Panc1 (cell line): Measurements from ENCODE around the gene WDR74. TPM values are rescaled to one million over a fixed set of nuclear protein-coding genes. Genes with fewer than 3 reads are reported as not detected.
A peak's percentile ranks its signal among the peaks of the same experiment; 100 is the strongest.

Experiments used
- ATAC-seq: fragments of 200-7000 bp; cut with Tn5 transposase; 2 replicates; pipeline ENCODE4 v1.9.1; 2020; ENCODE audit warnings: mild to moderate bottlenecking, moderate library complexity
- Bru-seq: library from RNA; stranded (reverse); fragments of 400-500 nt; gene quantifications from one replicate; lab custom pipeline; 2021; lab: Mats Ljungman, UMichigan
- BruChase-seq, 2 experiments: library from RNA; stranded (reverse); fragments of 400-500 nt; gene quantifications; one replicate each; lab custom pipeline; 2021; lab: Mats Ljungman, UMichigan
- BruUV-seq: library from RNA; stranded (reverse); fragments of 400-500 nt; replicated peaks from 2 replicates; lab custom pipeline; 2021; lab: Mats Ljungman, UMichigan
- CTCF ChIA-PET: fragments of 300-600 bp; sonication (Branson Sonifier 250); formaldehyde crosslinking; loops from one replicate; lab custom pipeline; 2022; ENCODE audit warnings: antibody characterized with exemption; lab: Charles Lee
- POLR2A ChIA-PET: fragments of 300-600 bp; sonication (Branson Sonifier 250); formaldehyde crosslinking; loops from one replicate; lab custom pipeline; 2022; ENCODE audit warnings: antibody characterized with exemption; lab: Charles Lee
- DNase-seq: peaks from one replicate; pipeline ENCODE4 v3.0.0-alpha.2; 2010; ENCODE audit warnings: low read depth, low spot score
- H3K27ac ChIP-seq: 2 replicates; pipeline ENCODE4 v1.5.1; 2011; ENCODE audit warnings: mild to moderate bottlenecking, low read length, inconsistent platforms
- H3K27me3 ChIP-seq: fragments of 200-500 bp; sonication (Bioruptor generic); 2 replicates; pipeline ENCODE4 v1.6.0; 2014; ENCODE audit warnings: low read length, inconsistent platforms; ENCODE audit not compliant: control insufficient read depth, insufficient read depth
- H3K36me3 ChIP-seq: fragments of 200-500 bp; sonication (Bioruptor generic); 2 replicates; pipeline ENCODE4 v1.5.1; 2014; ENCODE audit warnings: inconsistent platforms, mild to moderate bottlenecking, low read length, moderate library complexity; ENCODE audit not compliant: control insufficient read depth, insufficient read depth
- H3K4me1 ChIP-seq: 2 replicates; pipeline ENCODE4 v1.5.1; 2011; ENCODE audit warnings: inconsistent platforms, mild to moderate bottlenecking, low read length, moderate library complexity; ENCODE audit not compliant: control insufficient read depth, insufficient read depth
- H3K4me3 ChIP-seq, 2 experiments: 2 replicates each; pipeline ENCODE4 v1.5.1; 2011 to 2012; ENCODE audit warnings: low read depth in 2 of 2, low read length in 2 of 2, mild to moderate bottlenecking in 2 of 2, inconsistent platforms in 1 of 2, moderate library complexity in 1 of 2
- H3K9me3 ChIP-seq: fragments of 200-500 bp; sonication (Bioruptor generic); 2 replicates; pipeline ENCODE4 v1.5.1; 2014; ENCODE audit warnings: low read depth, mild to moderate bottlenecking, inconsistent platforms, low read length, moderate library complexity; ENCODE audit not compliant: control insufficient read depth, insufficient read depth
- POLR2AphosphoS5 ChIP-seq: IDR thresholded peaks from 2 replicates; pipeline ENCODE4 v1.6.1; 2012; ENCODE audit warnings: mild to moderate bottlenecking, low read depth, low read length, moderate library complexity
- SIN3A ChIP-seq: IDR thresholded peaks from 2 replicates; pipeline ENCODE4 v1.6.1; 2012; ENCODE audit warnings: low read depth, mild to moderate bottlenecking, low read length, moderate library complexity, borderline replicate concordance; ENCODE audit not compliant: insufficient read depth
- TCF7L2 ChIP-seq: IDR thresholded peaks from 2 replicates; pipeline ENCODE4 v1.6.1; 2011; ENCODE audit warnings: mild to moderate bottlenecking, low read depth, low read length, inconsistent platforms
- in situ Hi-C: cut with HindIII; loops from 2 replicates; pipeline ENCODE4 v1.10.0; 2016; ENCODE audit warnings: low sequenced_read_pairs, low pct_unique_long_range_greater_than_20kb
- intact Hi-C: fragments of 100-400 bp; cut with micrococcal nuclease; formaldehyde crosslinking; loops from one replicate; pipeline ENCODE4 v1.10.0; 2022; ENCODE audit not compliant: unreplicated experiment
- long read RNA-seq: library from polyadenylated mRNA; unstranded; transcript quantifications from one replicate; pipeline ENCODE4 v2.0.0, GENCODE V29; 2021; ENCODE audit not compliant: unreplicated experiment
- polyA plus RNA-seq: library from polyadenylated mRNA; unstranded; fragments of >200 nt; gene quantifications from one replicate; pipeline ENCODE4 v1.2.1, GENCODE V29; 2012; ENCODE audit warnings: missing spikeins; ENCODE audit not compliant: insufficient read length
- total RNA-seq: library from RNA; stranded (reverse); gene quantifications from one replicate; pipeline ENCODE4 v1.2.1, GENCODE V29; 2021; ENCODE audit not compliant: unreplicated experiment
- TF ChIP-seq, protein P1 (sequence below): fragments of 450-650 bp; IDR thresholded peaks from 2 replicates; pipeline ENCODE4 v1.5.1; 2017; ENCODE audit warnings: mild to moderate bottlenecking
- TF ChIP-seq, protein P2 (sequence below), 2 experiments: IDR thresholded peaks; 2 replicates each; pipeline ENCODE4 v1.6.1; 2011 to 2012; ENCODE audit warnings: low read depth in 2 of 2, control low read depth in 1 of 2, low read length in 1 of 2, mild to moderate bottlenecking in 1 of 2, moderate library complexity in 1 of 2; ENCODE audit not compliant: insufficient read depth in 1 of 2

WDR74 gene
- total RNA-seq (62.9 TPM), Bru-seq, nascent RNA (percentile 88 among the genes with signal in this experiment), BruChase-seq, experiment 1, labeled RNA remaining after a 2-hour chase (percentile 74 among the genes with signal in this experiment), BruChase-seq, experiment 2, labeled RNA remaining after a 6-hour chase (percentile 76 among the genes with signal in this experiment)
- 70.2 TPM for polyA plus RNA-seq
- long read RNA-seq, transcript WDR74-201 (11 exons, 1,289 nt) = major isoform, 41 of 61 reads
- long read RNA-seq, partial matches to known transcripts = 5 of 61 reads
- long read RNA-seq, other reads (novel, unspliced or antisense) = 10 of 61 reads

DNA sequence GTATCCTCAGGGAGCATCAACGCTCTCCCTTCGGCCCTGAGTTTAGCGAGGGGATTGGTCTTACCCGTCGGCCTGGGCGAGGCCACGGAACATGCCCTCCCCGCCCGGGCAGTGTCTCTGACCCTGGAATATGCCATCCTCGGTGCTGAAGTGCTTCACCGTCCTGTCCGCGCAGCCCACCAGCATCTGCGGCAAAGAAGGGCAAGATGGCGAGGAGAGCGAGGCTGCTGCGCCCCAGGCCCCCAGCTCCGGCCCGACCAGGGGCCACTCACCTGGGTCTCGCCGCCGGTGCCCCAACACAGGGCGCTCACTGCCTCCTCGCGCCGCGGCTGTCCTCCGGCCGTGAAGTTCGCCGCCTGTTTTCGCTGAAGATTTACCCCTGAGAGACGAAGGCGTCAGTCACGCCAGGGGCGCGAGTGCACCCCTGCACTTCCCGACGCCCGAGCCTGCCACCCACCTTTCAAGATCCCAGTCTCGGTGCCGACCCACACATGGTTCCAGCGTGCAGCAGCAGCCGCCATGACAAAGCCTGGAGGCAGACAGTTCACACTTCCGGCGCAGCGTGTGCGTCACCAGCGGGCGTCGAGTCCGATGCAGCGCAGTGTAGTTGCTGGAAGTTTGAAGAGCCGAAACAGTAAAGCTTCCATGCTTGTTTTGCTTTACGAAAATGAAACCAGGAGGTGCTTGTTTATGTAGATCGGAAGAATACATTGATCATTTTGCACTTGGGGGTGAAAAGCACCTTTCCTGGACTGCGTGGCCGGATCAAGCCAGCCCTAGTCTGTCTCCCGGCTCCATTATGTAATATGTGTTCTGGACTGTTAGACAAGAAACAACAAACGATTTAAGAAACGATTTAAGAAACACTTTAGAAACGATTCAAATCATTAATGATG lies at the start of gene WDR74:
TSS of gene WDR74 (minus strand) at position 541 of the 896 bp plus-strand sequence. CDS start at position 521, 20 bp downstream.
- Histone ChIP-seq H3K27me3 (no peaks in the 10 kb centered on the region), H3K27ac (peak within 1 kb of the TSS; percentile 94), H3K4me1 (peaks cover 12% of the 10 kb centered on the region), H3K4me3 (peak within 1 kb of the TSS; percentile 83 to 98), H3K9me3 (no peaks in the 10 kb centered on the region), H3K36me3 (peaks cover 5% of the 10 kb centered on the region; the same call in 1 of the 2 replicates)
- intact Hi-C loops = no loop called here
- ChIA-PET CTCF (no interaction called here), POLR2A (interaction anchor here (0.5 to 2.3 kb wide), 6 partner anchors 7 to 89 kb away, joined by 3 to 19 read pairs (median 7); partner anchors contain the start of genes STX5 and TEX54)
- DNase-seq (peak; percentile 72), ATAC-seq (peak; percentile 65)
- no TSS peak for BruUV-seq
- TF ChIP-seq, protein P1, sequence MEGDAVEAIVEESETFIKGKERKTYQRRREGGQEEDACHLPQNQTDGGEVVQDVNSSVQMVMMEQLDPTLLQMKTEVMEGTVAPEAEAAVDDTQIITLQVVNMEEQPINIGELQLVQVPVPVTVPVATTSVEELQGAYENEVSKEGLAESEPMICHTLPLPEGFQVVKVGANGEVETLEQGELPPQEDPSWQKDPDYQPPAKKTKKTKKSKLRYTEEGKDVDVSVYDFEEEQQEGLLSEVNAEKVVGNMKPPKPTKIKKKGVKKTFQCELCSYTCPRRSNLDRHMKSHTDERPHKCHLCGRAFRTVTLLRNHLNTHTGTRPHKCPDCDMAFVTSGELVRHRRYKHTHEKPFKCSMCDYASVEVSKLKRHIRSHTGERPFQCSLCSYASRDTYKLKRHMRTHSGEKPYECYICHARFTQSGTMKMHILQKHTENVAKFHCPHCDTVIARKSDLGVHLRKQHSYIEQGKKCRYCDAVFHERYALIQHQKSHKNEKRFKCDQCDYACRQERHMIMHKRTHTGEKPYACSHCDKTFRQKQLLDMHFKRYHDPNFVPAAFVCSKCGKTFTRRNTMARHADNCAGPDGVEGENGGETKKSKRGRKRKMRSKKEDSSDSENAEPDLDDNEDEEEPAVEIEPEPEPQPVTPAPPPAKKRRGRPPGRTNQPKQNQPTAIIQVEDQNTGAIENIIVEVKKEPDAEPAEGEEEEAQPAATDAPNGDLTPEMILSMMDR = no peak
- TF ChIP-seq SIN3A = peak; percentile 84; the same call in 1 of the 2 replicates
- TF ChIP-seq POLR2AphosphoS5 = peak; percentile 94
- TF ChIP-seq, protein P2, sequence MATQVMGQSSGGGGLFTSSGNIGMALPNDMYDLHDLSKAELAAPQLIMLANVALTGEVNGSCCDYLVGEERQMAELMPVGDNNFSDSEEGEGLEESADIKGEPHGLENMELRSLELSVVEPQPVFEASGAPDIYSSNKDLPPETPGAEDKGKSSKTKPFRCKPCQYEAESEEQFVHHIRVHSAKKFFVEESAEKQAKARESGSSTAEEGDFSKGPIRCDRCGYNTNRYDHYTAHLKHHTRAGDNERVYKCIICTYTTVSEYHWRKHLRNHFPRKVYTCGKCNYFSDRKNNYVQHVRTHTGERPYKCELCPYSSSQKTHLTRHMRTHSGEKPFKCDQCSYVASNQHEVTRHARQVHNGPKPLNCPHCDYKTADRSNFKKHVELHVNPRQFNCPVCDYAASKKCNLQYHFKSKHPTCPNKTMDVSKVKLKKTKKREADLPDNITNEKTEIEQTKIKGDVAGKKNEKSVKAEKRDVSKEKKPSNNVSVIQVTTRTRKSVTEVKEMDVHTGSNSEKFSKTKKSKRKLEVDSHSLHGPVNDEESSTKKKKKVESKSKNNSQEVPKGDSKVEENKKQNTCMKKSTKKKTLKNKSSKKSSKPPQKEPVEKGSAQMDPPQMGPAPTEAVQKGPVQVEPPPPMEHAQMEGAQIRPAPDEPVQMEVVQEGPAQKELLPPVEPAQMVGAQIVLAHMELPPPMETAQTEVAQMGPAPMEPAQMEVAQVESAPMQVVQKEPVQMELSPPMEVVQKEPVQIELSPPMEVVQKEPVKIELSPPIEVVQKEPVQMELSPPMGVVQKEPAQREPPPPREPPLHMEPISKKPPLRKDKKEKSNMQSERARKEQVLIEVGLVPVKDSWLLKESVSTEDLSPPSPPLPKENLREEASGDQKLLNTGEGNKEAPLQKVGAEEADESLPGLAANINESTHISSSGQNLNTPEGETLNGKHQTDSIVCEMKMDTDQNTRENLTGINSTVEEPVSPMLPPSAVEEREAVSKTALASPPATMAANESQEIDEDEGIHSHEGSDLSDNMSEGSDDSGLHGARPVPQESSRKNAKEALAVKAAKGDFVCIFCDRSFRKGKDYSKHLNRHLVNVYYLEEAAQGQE (IDR thresholded peaks at IDR 0.05; ENCODE audit: insufficient read depth in 1 of 2, low read depth in 2 of 2, low read length in 1 of 2) = peak in 1 of 2 experiments; percentile 56; a peak in 1 of 4 replicates
- TF ChIP-seq TCF7L2 = peak; percentile 70; the same call in 1 of the 2 replicates
- in situ Hi-C loops = no loop called here

DNA sequence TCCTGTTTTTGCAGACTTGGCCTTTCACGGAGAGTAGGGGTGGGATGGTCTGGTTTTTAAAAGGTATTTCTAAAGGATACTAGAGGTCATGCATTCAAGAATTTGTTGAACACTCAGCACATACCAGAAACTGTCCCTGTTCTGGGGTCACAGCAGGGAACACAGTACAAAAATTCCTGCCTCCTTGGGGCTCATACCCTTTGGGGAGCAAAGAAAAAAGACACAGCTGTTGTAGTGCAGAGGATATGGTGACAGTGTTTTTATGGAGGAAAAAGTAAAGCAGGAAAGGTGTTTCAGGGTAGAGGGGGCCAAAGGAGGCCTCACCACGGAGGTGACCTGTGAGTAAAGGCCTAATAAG lies 49.7 kb upstream of the WDR74 start:
- peaks cover 31% of the 10 kb centered on the region for H3K4me1 ChIP-seq

More for the DNA sequence above, 49.7 kb upstream of the WDR74 start:
- ChIA-PET CTCF (interaction anchor here (1.0 kb wide), 1 partner anchor 20 kb away, joined by 3 read pairs; no protein-coding TSS in a partner anchor), POLR2A (interaction anchor here (0.6 kb wide), 1 partner anchor 33 kb away, joined by 3 read pairs; no protein-coding TSS in a partner anchor)
- peaks cover 15% of the 10 kb centered on the region for H3K36me3 ChIP-seq
- DNase-seq = no peak
- H3K9me3 ChIP-seq = no peaks in the 10 kb centered on the region
- no peak overlapping the region for H3K4me3 ChIP-seq
- BruUV-seq = no TSS peak
- in situ Hi-C loops = no loop called here
- intact Hi-C loops = no loop called here
- no peaks in the 10 kb centered on the region for H3K27me3 ChIP-seq
- TF ChIP-seq, protein P2 (IDR thresholded peaks at IDR 0.05; ENCODE audit: insufficient read depth in 1 of 2, low read depth in 2 of 2, low read length in 1 of 2) = no peak
- no peak for ATAC-seq
- peak overlapping the region; percentile 60 for H3K27ac ChIP-seq
